ENCODE measurements around the gene TBC1D16.
"Not testable (repeated sequence)": the region's sequence is repeated elsewhere in the genome, so short reads cannot be mapped to it uniquely, and the experiment has no call there.

The TBC1D16 gene

GRCh38 chr17:80050706-80051105, 15.0 kb upstream of the TBC1D16 start:
- no peak for DNase-seq

GRCh38 chr17:80049986-80050385, 14.3 kb upstream of the TBC1D16 start:
- no peak for DNase-seq

- DNase-seq, result no peak
These were observed 11.5 kb upstream of the TBC1D16 start for GRCh38 chr17:80047176-80047575.

GRCh38 chr17:80046709-80047108, 11.0 kb upstream of the TBC1D16 start:
- not testable (repeated sequence) for DNase-seq

GRCh38 chr17:80045703-80046102, 10.0 kb upstream of the TBC1D16 start:
- DNase-seq, result no peak

- DNase-seq, result no peak
These were observed 8.3 kb upstream of the TBC1D16 start for GRCh38 chr17:80043963-80044362.

- DNase-seq, result peak; percentile 61 to 77
These were observed 1.2 kb upstream of the TBC1D16 start for GRCh38 chr17:80036715-80037477.

- peak; percentile 68 to 91 for DNase-seq
These were observed 454 bp upstream of the TBC1D16 start, which contains the start of gene CCDC40 for GRCh38 chr17:80035937-80036714. CCDC40 (plus strand) TSS chr17:80036642; CDS start chr17:80036663, 21 bp downstream.

- DNase-seq, result no peak
These were observed 633 bp downstream of the TBC1D16 start for GRCh38 chr17:80034791-80035686.

- no peak for DNase-seq
These were observed 1.8 kb downstream of the TBC1D16 start for GRCh38 chr17:80033840-80034239.

- no peak for DNase-seq
These were observed 3.0 kb downstream of the TBC1D16 start for GRCh38 chr17:80032614-80033171.

- DNase-seq, result no peak
These were observed 3.8 kb downstream of the TBC1D16 start for GRCh38 chr17:80031691-80032430.

- no peak for DNase-seq
These were observed 4.8 kb downstream of the TBC1D16 start for GRCh38 chr17:80030730-80031410.

GRCh38 chr17:80029258-80029974, 6.3 kb downstream of the TBC1D16 start:
- no peak for DNase-seq

GRCh38 chr17:80028030-80028429, 7.6 kb downstream of the TBC1D16 start:
- DNase-seq, result no peak

GRCh38 chr17:80027043-80027435, 8.6 kb downstream of the TBC1D16 start:
- no peak for DNase-seq

GRCh38 chr17:80026359-80027042, 9.2 kb downstream of the TBC1D16 start:
- no peak for DNase-seq

GRCh38 chr17:80025796-80026195, 9.9 kb downstream of the TBC1D16 start:
- DNase-seq, result no peak

GRCh38 chr17:80025140-80025539, 10.5 kb downstream of the TBC1D16 start:
- no peak for DNase-seq

Measured in NCI-H1930 (cell line).